PC-9 (cell line): ENCODE data around the gene GAB2. TPM values are rescaled to one million over a fixed set of nuclear protein-coding genes. Genes with fewer than 3 reads are reported as not detected.
A peak's percentile ranks its signal among the peaks of the same experiment; 100 is the strongest.

ENCODE experiments used
- BruUV-seq: library from RNA; stranded (reverse); fragments of 400-500 nt; replicated peaks from 2 replicates; lab custom pipeline; 2021; lab: Mats Ljungman, UMichigan
- CTCF ChIA-PET: fragments of 300-600 bp; sonication (Branson Sonifier 250); formaldehyde crosslinking; loops from one replicate; lab custom pipeline; 2022; ENCODE audit warnings: antibody characterized with exemption; lab: Charles Lee
- POLR2A ChIA-PET: fragments of 300-600 bp; sonication (Branson Sonifier 250); formaldehyde crosslinking; loops from one replicate; lab custom pipeline; 2022; ENCODE audit warnings: antibody characterized with exemption; ENCODE audit not compliant: unreplicated experiment; lab: Charles Lee
- DNase-seq, 2 experiments: peaks; one replicate each; pipeline versions ENCODE4 v3.0.0 to v3.0.0-alpha.2; 2015 to 2022; ENCODE audit warnings: mixed read lengths in 1 of 2
- H2AFZ ChIP-seq: fragments of 200-600 bp; sonication (generic); 2 replicates; pipeline ENCODE4 v1.8.1; 2017; ENCODE audit warnings: antibody characterized with exemption
- H3F3A ChIP-seq: fragments of 200-600 bp; sonication (generic); 2 replicates; pipeline ENCODE4 v1.8.1; 2017; ENCODE audit warnings: antibody characterized with exemption, mild to moderate bottlenecking, low read depth; ENCODE audit not compliant: insufficient read depth
- H3K27ac ChIP-seq: fragments of 200-600 bp; sonication (generic); 2 replicates; pipeline ENCODE4 v1.6.1; 2016; ENCODE audit warnings: mixed run types
- H3K27me3 ChIP-seq: fragments of 200-600 bp; sonication (generic); 2 replicates; pipeline ENCODE4 v1.6.1; 2016; ENCODE audit warnings: low read depth, mixed run types; ENCODE audit not compliant: insufficient read depth
- H3K36me3 ChIP-seq: fragments of 200-600 bp; sonication (generic); 2 replicates; pipeline ENCODE4 v1.6.1; 2016; ENCODE audit warnings: low read depth, mixed run types
- H3K4me1 ChIP-seq: fragments of 200-600 bp; sonication (generic); replicated peaks from 2 replicates; pipeline ENCODE4 v1.6.1; 2016; ENCODE audit warnings: mixed run types; ENCODE audit not compliant: insufficient read depth
- H3K4me2 ChIP-seq: fragments of 200-600 bp; sonication (generic); 2 replicates; pipeline ENCODE4 v1.6.1; 2017; ENCODE audit warnings: mixed run types
- H3K4me3 ChIP-seq: fragments of 200-600 bp; sonication (generic); 2 replicates; pipeline ENCODE4 v1.6.1; 2016; ENCODE audit warnings: mixed run types
- H3K79me2 ChIP-seq: fragments of 200-600 bp; sonication (generic); 2 replicates; pipeline ENCODE4 v1.6.1; 2017; ENCODE audit warnings: low read depth, mixed run types
- H3K9me2 ChIP-seq: fragments of 200-600 bp; sonication (generic); 2 replicates; pipeline ENCODE4 v1.8.1; 2017; ENCODE audit warnings: mild to moderate bottlenecking; ENCODE audit not compliant: insufficient read depth
- H3K9me3 ChIP-seq: fragments of 200-600 bp; sonication (generic); 2 replicates; pipeline ENCODE4 v1.8.1; 2016; ENCODE audit warnings: low read depth; ENCODE audit not compliant: insufficient read depth
- H4K20me1 ChIP-seq: fragments of 200-600 bp; sonication (generic); 2 replicates; pipeline ENCODE4 v1.8.1; 2017; ENCODE audit not compliant: insufficient read depth
- EZH2 ChIP-seq: fragments of 200-600 bp; sonication (generic); IDR thresholded peaks from 2 replicates; pipeline ENCODE4 v1.8.0; 2017; ENCODE audit warnings: antibody characterized with exemption, low read depth
- intact Hi-C: fragments of 100-400 bp; cut with micrococcal nuclease; formaldehyde crosslinking; loops from one replicate; pipeline ENCODE4 v1.10.0; 2022; ENCODE audit not compliant: unreplicated experiment
- total RNA-seq: library from RNA; stranded (reverse); gene quantifications from 2 replicates; pipeline ENCODE4 v1.2.3, GENCODE V29; 2021
- TF ChIP-seq, protein P1 (sequence below): fragments of 200-600 bp; sonication (generic); conservative IDR thresholded peaks from 2 replicates; pipeline ENCODE4 v1.6.1; 2017; ENCODE audit warnings: mixed run types, antibody characterized with exemption, mild to moderate bottlenecking, moderate library complexity

The GAB2 gene
- total RNA-seq, 1 experiment from 2014 or later: 17.5 TPM

- Histone ChIP-seq H3K27ac (no peak overlapping the region), H4K20me1 (no peaks in the 10 kb centered on the region), H3K4me1 (peaks cover 13% of the 10 kb centered on the region), H3K4me2 (no peak overlapping the region), H3K9me2 (no peaks in the 10 kb centered on the region), H3K9me3 (peaks cover 16% of the 10 kb centered on the region), H3K4me3 (no peak overlapping the region), H2AFZ (no peak overlapping the region), H3K79me2 (0 out of 2 replicates have a peak, but pooled peaks cover 12% of the 10 kb centered on the region), H3F3A (peaks cover 14% of the 10 kb centered on the region), H3K27me3 (no peaks in the 10 kb centered on the region), H3K36me3 (no peaks in the 10 kb centered on the region)
- POLR2A ChIA-PET: no interaction called here
- no peak for DNase-seq
- CTCF ChIA-PET: no interaction called here
- no peak for TF ChIP-seq EZH2
- TF ChIP-seq, protein P1, sequence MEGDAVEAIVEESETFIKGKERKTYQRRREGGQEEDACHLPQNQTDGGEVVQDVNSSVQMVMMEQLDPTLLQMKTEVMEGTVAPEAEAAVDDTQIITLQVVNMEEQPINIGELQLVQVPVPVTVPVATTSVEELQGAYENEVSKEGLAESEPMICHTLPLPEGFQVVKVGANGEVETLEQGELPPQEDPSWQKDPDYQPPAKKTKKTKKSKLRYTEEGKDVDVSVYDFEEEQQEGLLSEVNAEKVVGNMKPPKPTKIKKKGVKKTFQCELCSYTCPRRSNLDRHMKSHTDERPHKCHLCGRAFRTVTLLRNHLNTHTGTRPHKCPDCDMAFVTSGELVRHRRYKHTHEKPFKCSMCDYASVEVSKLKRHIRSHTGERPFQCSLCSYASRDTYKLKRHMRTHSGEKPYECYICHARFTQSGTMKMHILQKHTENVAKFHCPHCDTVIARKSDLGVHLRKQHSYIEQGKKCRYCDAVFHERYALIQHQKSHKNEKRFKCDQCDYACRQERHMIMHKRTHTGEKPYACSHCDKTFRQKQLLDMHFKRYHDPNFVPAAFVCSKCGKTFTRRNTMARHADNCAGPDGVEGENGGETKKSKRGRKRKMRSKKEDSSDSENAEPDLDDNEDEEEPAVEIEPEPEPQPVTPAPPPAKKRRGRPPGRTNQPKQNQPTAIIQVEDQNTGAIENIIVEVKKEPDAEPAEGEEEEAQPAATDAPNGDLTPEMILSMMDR: no peak
- BruUV-seq: no TSS peak
- intact Hi-C loops: no loop called here
These were observed 9.0 kb downstream of the GAB2 start for GRCh38 chr11:78408619-78409018.

GRCh38 chr11:78406568-78407196, 10.9 kb downstream of the GAB2 start:
- POLR2A ChIA-PET: no interaction called here

DNA sequence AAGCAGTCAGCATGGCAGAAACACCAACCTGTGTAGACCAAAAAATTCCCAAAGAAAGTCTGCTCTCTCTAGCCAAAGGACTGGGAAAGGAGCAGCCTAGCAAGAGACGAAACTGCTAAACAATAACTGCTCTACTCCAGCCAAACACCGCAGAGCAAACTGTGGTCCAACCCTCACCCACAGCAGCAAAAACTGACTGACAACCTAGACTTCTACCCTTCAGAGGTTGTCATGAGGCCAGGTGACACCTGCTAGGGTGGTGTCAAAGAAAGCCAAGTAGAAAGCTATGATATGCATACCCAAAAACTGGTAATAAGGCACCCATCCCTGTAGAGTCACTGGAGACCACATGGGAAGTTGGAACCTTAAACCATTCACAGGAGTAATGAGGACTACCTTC, 11.8 kb downstream of the GAB2 start:
- Histone ChIP-seq H3K79me2 (0 out of 2 replicates have a peak, but pooled peaks cover 12% of the 10 kb centered on the region), H4K20me1 (no peaks in the 10 kb centered on the region), H3K4me2 (no peak overlapping the region), H3K27ac (peak overlapping the region; percentile 8; the same call in 1 of the 2 replicates), H3K27me3 (no peaks in the 10 kb centered on the region), H3K36me3 (no peaks in the 10 kb centered on the region), H3K4me3 (no peak overlapping the region), H3F3A (peaks cover 14% of the 10 kb centered on the region), H2AFZ (no peak overlapping the region), H3K4me1 (peaks cover 16% of the 10 kb centered on the region), H3K9me2 (no peaks in the 10 kb centered on the region), H3K9me3 (peaks cover 16% of the 10 kb centered on the region)
- TF ChIP-seq EZH2: no peak
- TF ChIP-seq, protein P1: no peak
- POLR2A ChIA-PET: no interaction called here
- intact Hi-C loops: no loop called here
- BruUV-seq: no TSS peak
- CTCF ChIA-PET: interaction anchor here (0.6 to 0.7 kb wide), 3 partner anchors 8 to 159 kb away, joined by 9 to 12 read pairs (median 11); no protein-coding TSS in a partner anchor
- no peak for DNase-seq

More at GRCh38 chr11:78406568-78407196, 10.9 kb downstream of the GAB2 start:
- Histone ChIP-seq H3K9me3 (peaks cover 16% of the 10 kb centered on the region), H3K9me2 (no peaks in the 10 kb centered on the region), H3F3A (peaks cover 14% of the 10 kb centered on the region), H2AFZ (no peak overlapping the region), H3K4me3 (no peak overlapping the region), H4K20me1 (no peaks in the 10 kb centered on the region), H3K79me2 (0 out of 2 replicates have a peak, but pooled peaks cover 12% of the 10 kb centered on the region), H3K27ac (peak overlapping the region; percentile 8), H3K4me1 (peaks cover 16% of the 10 kb centered on the region), H3K27me3 (no peaks in the 10 kb centered on the region), H3K36me3 (no peaks in the 10 kb centered on the region), H3K4me2 (no peak overlapping the region)
- intact Hi-C loops: no loop called here
- DNase-seq: peak; percentile 39 to 81
- CTCF ChIA-PET: interaction anchor here (0.6 to 0.7 kb wide), 3 partner anchors 9 to 158 kb away, joined by 9 to 12 read pairs (median 11); no protein-coding TSS in a partner anchor
- no TSS peak for BruUV-seq
- TF ChIP-seq, protein P1: no peak
- no peak for TF ChIP-seq EZH2
